Stimulated activated CD4-positive, alpha-beta T cell treated with anti-CD3 and anti-CD28 coated beads, Interleukin-15, amount 100 ng/mL, for 1 hour (primary cell): Measurements from ENCODE around the gene UBP1.
A peak's percentile ranks its signal among the peaks of the same experiment; 100 is the strongest.
"Not testable (repeated sequence)": the region's sequence is repeated elsewhere in the genome, so short reads cannot be mapped to it uniquely, and the experiment has no call there.

Experiments
- DNase-seq, 2 donors: peaks; one replicate each; pipeline ENCODE4 v3.0.0-alpha.2; 2020; ENCODE audit warnings: low read depth in 1 of 2, low spot score in 1 of 2

UBP1 gene, protein sequence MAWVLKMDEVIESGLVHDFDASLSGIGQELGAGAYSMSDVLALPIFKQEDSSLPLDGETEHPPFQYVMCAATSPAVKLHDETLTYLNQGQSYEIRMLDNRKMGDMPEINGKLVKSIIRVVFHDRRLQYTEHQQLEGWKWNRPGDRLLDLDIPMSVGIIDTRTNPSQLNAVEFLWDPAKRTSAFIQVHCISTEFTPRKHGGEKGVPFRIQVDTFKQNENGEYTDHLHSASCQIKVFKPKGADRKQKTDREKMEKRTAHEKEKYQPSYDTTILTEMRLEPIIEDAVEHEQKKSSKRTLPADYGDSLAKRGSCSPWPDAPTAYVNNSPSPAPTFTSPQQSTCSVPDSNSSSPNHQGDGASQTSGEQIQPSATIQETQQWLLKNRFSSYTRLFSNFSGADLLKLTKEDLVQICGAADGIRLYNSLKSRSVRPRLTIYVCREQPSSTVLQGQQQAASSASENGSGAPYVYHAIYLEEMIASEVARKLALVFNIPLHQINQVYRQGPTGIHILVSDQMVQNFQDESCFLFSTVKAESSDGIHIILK

GRCh38 chr3:33440328-33441224 lies at the start of gene UBP1:
Gene UBP1 (minus strand): TSS chr3:33440405. CDS start chr3:33439848, 557 bp downstream.
- DNase-seq, result peak; percentile 84 to 93

GRCh38 chr3:33488683-33489082 lies 48.5 kb upstream of the UBP1 start:
- DNase-seq, result no peak

- DNase-seq, result no peak
Measured at GRCh38 chr3:33488246-33488645, 48.0 kb upstream of the UBP1 start.

DNA sequence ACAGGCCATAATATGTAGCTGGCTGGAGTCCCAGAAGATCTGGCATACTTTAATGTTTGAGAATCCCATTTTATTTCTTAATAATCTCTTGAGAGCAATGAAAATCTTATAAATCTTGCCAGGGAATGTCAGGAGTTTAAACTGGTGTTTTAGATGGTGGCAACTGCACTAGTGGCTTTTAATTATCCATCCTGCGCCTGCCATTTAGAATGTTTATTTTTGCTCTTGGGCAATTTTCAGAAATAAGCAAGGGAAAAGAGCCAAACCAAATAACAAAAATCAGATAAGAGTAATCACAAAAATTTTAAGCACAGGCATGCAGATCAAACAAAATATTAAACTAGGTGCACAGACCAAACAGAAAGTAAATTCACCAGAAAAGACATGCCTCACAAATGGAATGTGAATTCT lies 41.9 kb upstream of the UBP1 start:
- DNase-seq, result no peak

DNA sequence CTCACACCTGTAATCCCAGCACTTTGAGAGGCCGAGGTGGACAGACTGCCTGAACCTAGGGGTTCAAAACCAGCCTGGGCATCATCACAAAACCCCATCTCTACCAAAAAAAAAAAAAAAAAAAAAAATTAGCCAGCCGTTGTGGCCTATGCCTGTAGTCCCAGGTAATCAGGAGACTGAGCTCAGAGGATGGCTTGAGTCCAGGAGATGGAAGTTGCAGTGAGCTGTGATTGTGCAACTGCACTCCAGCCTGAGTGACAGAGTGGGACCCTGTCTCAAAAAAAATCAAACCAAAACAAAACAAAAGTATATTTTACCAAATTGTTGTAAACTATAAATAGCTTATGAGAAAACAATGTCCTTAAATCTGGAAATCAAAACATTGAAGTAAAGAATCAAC lies 34.7 kb upstream of the UBP1 start:
- no peak for DNase-seq

DNA sequence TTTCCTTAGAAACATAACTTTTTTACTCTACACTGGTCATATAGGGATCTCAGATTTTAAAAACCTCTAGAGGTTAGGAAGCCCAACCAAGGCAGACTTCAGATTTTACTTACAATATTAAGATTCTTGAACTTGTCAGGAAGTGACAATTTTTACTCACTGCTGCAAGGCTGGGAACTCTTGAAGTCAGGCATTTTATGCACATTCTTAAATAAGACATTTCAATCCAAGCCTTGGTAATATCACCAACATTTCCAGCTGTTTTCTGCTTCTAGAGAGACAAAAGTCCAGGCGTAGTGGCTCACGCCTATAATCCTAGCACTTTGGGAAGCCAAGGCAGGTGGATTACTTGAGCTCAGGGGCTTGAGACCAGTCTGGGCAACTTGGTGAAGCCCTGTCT lies 33.6 kb upstream of the UBP1 start:
- no peak for DNase-seq

DNA sequence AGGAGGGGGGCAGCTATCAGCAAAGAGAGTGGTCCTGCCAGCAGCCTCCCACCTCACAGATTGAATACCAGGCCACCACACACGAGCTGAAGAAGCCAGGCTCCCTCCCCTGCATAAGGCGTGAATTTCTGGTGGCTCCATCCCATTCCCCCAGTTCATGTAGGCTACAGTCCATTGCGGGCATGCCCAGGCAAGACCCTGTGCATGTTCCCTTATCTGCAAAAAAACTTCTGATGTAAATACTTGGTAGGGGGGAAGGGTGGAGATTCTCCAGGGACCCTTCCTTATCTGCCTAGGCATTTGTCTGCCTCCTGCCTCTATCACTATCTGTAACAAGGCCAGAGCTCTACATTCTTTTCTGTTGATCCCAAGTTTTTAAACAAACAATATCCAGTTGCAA lies 27.6 kb upstream of the UBP1 start:
- DNase-seq, result no peak

GRCh38 chr3:33461097-33461496 lies 20.9 kb upstream of the UBP1 start:
- no peak for DNase-seq

GRCh38 chr3:33459577-33459976 lies 19.4 kb upstream of the UBP1 start:
- not testable (repeated sequence) for DNase-seq

DNA sequence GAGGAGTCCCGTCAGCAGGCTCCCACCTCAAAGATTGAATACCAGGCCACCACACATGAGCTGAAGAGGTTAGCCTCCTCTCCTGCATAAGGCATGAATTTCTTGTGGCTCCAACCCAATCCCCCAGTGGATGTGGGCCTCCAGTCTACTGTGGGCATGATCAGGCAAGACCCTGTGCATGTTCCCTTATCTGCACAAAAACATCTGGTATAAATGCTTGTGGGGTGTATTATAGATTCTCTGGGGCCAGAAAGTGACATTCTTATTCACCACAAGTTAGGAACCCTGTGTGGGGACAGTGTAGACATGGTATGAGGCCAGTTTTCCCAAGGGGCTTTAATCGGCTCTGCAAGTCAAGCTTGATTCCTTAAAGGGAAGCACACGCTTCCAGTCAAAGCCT lies 18.2 kb upstream of the UBP1 start:
- DNase-seq, result no peak

DNA sequence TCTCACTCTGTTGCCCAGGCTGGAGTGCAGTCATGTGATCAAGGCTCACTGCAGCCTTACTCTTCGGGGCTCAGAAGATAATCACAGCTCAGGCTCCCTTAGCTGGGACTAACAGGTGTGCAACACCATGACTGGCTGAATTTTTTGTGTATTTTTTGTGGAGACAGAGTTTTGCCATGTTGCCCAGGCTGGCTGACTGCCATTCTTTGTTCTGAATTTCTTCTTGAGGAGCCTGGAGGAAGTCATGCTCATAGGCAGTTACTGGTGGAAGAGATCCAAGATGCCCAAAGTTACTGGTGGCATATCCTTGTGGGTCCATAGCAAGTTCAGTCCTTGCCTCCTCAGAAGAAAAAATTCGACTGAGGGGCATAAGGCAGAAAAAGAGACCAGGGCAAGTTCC lies 16.6 kb upstream of the UBP1 start:
- no peak for DNase-seq

GRCh38 chr3:33453331-33453761 lies 13.1 kb upstream of the UBP1 start:
- no peak for DNase-seq

GRCh38 chr3:33451994-33452393 lies 11.8 kb upstream of the UBP1 start:
- DNase-seq, result not testable (repeated sequence)

- no peak for DNase-seq
Measured at GRCh38 chr3:33447958-33448357, 7.8 kb upstream of the UBP1 start.

DNA sequence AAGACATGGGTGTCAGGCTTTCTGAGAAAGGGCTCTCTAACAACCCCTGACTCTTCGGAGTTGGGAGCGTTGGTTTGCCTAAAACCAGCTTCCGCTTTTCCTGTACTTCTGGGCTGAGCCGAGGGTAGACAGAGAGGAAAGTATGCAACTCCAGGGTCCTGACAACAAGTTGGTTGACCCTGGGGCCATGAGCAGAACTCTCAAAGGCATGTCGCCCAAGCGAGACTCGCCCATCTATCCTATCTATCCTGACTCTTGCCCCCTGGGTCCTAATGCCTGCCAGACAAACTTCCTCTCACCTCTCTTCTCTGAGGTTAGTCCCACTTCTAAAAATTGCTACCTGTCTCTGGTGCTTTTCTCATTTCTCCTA lies 7.0 kb upstream of the UBP1 start:
- not testable (repeated sequence) for DNase-seq

- DNase-seq, result no peak
Measured at GRCh38 chr3:33442190-33442589, 2.0 kb upstream of the UBP1 start.

DNA sequence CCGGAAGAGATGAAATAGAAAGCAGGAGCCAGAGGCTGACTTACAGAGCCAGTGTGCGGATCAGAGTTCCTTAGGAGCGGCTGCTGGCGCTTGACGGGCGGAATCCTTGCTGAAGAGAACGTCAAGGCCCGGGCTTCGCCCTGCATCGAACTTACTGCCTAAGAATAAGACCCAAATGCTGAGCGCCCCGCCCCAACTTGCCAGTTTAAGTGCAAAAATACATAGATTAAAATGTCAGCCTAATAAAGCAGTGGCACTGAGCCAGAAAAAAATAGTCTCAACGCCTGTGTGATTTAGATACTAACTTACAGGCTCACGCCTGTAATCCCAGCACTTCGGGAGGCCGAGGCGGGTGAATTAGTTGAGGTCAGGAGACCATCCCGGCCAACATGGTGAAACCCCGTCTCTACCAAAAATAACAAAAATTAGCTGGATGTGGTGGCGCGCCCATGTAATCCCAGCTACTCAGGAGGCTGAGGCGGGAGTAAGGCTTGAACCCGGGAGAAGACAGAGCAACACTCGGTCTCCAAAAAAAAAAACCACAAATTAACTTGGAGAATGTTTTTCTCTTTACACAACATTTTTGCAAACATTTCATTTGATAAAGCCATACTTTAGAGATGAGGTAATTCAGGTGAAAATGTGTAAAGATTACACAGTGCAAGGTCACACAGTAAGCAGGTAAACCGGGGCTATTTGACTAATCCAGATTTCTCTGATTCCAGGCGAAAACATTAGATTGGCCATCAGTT lies 1.2 kb upstream of the UBP1 start:
- DNase-seq, result no peak

DNA sequence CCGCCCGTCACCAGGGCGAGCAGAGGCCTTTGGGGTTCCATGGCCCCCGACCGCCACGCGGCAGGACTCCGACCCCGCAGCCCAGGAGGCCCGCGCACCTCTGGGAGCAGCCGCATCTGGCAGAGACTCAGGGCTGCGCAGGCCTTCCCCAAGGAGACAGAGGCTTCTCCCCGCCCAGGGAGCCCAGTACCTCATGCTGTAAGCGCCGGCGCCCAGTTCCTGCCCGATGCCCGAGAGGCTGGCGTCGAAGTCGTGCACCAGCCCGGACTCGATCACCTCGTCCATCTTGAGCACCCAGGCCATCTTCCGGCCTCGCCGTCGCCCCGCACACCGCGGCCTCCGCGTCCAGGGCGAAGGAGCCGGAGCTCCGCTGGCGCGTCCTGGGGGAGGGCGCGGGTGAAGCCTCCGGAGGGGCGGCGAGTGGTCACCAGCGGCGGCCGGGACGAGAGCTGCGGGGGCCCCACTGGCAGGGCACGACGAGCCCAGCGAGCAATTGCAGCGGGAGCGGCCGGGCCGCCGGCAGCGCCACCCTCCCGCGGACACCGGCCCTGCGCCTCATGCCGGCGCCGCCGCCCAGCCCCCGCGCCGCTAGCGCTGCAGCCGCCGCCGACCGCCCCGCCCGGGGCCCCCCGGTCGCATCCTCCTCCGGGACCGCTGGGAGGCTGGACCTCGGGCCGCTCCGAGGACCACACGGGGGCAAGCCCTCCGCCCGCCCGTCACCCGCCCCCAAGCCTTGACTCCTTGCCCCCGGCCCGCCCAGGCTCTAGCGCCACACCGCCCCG lies 468 bp downstream of the UBP1 start:
- DNase-seq, result peak; percentile 6 to 10

DNA sequence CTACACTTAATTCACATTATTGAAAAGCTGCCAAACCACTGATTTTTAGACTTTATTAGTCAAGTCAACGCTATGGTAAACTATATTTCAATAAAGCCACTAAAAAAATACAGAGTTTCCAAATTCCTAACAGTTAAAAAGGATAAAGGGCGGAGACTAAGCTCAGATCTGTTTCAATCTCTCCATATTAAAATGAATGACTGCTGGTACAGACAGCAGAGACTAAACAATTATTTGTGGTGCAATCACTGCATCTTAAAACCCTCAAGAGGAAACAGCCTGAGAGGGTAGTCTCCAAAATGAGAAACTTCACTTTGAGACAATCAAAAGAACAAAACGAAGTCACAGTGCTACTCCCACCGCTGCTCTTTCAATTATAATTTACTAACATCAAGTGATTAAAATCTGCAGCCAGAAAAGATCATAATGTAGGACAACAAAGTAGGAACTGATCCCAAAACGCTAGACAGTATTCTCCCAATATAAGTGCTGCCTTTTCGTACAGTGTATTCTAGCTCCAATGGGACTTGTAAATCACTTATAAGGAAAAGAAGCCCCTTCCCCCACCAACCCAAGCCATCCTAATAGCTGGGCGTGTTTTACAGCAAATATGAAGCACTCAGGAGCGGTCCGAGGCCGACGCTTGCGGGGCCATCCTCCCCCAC lies 1.2 kb downstream of the UBP1 start:
- no peak for DNase-seq

GRCh38 chr3:33438284-33438668 lies 1.9 kb downstream of the UBP1 start:
- DNase-seq, result no peak
